Measurements from ENCODE around the gene CABYR.

The CABYR gene

DNA sequence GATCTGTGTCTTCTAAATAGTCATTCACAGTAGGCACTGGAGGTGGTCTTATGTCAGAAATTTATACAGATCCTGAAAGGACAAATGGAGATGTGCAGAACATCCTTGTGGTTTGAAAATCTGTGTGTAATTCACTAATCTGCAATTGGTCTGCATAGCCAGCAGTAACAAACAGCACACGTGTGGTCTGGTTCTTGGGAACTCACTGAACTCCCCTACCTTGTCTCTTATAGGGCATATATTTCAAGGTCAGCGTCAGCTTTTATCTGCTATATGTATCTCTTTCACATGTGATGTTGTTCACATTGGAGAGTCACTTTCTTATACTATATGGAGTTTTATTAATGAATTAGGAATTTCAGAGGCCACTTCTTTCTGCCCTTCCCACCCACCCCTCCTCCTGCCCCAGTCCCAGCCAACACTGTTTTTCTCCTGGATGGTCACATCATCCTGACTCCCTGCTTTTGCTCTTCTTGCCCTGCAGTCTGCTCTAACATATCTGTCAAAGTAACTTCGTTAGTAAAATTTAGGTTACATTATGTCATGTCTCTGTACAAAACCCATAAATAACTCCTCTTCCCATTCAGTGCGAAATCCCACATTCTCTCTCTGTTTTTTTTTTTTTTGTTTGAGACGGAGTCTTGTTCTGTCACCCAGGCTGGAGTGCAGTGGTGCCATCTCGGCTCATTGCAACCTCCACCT is 35.4 kb upstream of the CABYR start:
- H3K4me3 ChIP-seq (ENCODE audit: low read depth, low read length): no peak overlapping the region
- no peak for DNase-seq (ENCODE audit: low read depth)
- TF ChIP-seq, protein P1, sequence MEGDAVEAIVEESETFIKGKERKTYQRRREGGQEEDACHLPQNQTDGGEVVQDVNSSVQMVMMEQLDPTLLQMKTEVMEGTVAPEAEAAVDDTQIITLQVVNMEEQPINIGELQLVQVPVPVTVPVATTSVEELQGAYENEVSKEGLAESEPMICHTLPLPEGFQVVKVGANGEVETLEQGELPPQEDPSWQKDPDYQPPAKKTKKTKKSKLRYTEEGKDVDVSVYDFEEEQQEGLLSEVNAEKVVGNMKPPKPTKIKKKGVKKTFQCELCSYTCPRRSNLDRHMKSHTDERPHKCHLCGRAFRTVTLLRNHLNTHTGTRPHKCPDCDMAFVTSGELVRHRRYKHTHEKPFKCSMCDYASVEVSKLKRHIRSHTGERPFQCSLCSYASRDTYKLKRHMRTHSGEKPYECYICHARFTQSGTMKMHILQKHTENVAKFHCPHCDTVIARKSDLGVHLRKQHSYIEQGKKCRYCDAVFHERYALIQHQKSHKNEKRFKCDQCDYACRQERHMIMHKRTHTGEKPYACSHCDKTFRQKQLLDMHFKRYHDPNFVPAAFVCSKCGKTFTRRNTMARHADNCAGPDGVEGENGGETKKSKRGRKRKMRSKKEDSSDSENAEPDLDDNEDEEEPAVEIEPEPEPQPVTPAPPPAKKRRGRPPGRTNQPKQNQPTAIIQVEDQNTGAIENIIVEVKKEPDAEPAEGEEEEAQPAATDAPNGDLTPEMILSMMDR (IDR thresholded peaks at IDR 0.05; ENCODE audit: low read depth, low read length, missing control alignments): no peak

DNA sequence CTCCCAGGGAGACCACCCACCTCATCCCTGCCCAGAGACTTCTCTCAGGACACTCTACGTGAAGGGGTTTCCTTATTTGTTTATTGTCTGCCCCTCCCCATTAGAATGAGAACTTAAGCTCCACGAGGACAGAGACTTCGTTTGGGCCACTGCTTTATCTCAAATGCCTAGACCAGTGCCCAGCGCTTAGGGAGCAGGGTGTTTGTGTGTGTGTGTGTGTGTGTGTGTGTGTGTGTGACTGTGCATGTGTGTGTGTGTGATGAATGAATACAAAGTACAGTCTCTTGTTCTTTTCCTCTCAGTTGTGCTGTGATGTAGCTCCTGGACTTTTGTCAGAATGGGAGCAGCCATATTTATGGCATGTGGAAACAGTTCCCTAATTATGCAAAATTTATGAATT is 34.4 kb upstream of the CABYR start:
- TF ChIP-seq, protein P1 (IDR thresholded peaks at IDR 0.05; ENCODE audit: low read depth, low read length, missing control alignments): no peak
- DNase-seq (ENCODE audit: low read depth): no peak
- H3K4me3 ChIP-seq (ENCODE audit: low read depth, low read length): no peak overlapping the region

DNA sequence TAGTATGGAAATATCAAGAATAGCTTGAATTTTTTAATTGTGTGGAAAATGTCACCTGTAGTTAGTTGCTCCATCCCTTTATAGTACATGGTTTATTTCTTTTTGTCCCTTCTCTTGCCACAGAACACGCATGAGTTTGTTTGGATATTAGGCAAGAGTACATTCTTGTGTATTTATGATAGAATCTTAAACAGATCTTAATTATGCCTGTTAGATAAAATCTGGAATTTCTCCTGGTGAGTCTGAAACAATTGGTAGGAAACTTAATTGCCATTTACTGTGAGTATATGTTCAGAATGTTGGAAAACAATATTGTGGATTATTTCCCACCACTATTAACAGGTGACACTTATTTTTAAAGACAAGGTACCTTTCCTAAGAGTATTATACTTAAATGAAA is 30.2 kb upstream of the CABYR start:
- H3K4me3 ChIP-seq (ENCODE audit: low read depth, low read length): no peak overlapping the region
- no peak for DNase-seq (ENCODE audit: low read depth)
- TF ChIP-seq, protein P1 (IDR thresholded peaks at IDR 0.05; ENCODE audit: low read depth, low read length, missing control alignments): no peak

DNA sequence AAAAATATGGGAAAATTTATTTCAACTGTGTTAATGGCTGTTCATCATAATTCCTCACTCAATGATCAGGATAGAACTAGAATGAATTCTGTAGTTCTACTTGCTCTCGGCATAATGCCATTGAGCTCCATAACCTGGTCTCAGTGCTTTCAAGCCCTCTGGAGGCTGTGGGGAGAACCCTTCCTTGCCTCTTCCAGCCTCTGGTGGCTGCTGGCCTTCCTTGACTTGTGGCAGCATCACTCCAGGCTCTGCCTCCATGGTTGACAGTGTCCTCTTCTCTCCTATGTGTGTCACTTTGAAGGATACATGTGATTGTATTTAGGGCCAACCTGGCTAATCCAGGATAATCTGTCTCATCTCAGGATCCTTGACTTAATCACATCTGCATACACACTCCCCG is 26.9 kb upstream of the CABYR start:
- TF ChIP-seq, protein P1 (IDR thresholded peaks at IDR 0.05; ENCODE audit: low read depth, low read length, missing control alignments): no peak
- no peak overlapping the region for H3K4me3 ChIP-seq (ENCODE audit: low read depth, low read length)
- DNase-seq (ENCODE audit: low read depth): no peak

DNA sequence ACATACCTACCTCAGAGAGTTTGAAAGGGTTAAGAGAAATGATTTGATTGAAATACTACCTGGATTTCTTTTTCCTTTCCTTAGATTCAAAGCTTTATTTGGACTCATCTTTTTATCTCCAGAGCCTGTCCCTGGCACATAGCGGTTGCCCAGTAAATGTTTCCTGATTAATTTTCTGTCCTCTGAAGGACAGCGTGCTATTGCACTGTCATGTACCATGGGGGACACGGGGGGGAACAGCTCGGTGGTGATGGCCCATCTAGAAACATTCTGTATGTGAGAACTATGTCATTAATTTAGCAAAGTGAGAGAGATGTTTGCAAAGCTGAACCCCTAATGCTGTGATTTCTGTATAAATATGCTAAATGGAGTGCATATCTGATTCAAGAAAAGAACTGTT is 26.4 kb upstream of the CABYR start:
- TF ChIP-seq, protein P1 (IDR thresholded peaks at IDR 0.05; ENCODE audit: low read depth, low read length, missing control alignments): no peak
- no peak overlapping the region for H3K4me3 ChIP-seq (ENCODE audit: low read depth, low read length)
- no peak for DNase-seq (ENCODE audit: low read depth)

DNA sequence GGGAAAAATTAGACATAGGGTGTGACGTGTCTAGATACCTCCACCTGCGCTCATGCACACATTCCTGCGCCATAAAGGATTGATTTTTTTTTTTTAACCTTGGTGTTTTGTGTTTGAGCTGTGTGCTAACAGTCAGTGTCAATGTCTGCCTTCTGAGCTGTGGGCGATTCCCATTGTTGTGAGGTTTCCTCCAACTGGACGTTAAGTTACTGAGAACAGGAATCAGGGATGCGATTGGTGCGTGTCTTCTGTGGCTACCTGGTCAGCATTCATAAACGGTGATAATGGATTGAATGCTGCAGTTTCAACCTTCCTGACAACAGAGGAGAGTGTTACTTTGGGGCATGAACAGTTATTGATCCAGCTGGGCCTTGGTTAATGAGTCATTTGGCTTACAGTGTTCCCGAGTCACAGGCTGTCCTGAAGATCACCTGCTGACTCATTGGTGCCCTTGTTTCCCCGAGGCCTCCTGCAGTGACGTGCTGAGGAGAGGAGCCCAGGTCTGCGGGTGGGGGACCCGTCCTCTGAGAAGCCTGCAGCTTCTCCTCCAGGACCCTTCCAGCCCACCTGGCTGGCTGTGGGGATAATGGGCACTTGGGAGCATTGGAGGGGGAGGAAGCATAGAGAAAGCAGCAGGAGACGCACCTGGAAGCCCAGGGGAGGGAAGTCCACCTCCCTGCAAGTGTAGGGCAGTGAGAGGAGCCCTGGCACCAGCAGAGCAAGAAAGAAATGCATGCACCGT is 25.8 kb upstream of the CABYR start:
- no peak overlapping the region for H3K4me3 ChIP-seq (ENCODE audit: low read depth, low read length)
- TF ChIP-seq, protein P1 (IDR thresholded peaks at IDR 0.05; ENCODE audit: low read depth, low read length, missing control alignments): no peak
- no peak for DNase-seq (ENCODE audit: low read depth)

Data from GM12864 (cell line).